COR-L47 (cell line): ENCODE data around the gene ABLIM1.
"Not testable (repeated sequence)": the region's sequence is repeated elsewhere in the genome, so short reads cannot be mapped to it uniquely, and the experiment has no call there.

Experiments used
- DNase-seq: peaks from one replicate; lab custom pipeline; 2025; lab: John Stamatoyannopoulos, UW

The ABLIM1 gene

DNA sequence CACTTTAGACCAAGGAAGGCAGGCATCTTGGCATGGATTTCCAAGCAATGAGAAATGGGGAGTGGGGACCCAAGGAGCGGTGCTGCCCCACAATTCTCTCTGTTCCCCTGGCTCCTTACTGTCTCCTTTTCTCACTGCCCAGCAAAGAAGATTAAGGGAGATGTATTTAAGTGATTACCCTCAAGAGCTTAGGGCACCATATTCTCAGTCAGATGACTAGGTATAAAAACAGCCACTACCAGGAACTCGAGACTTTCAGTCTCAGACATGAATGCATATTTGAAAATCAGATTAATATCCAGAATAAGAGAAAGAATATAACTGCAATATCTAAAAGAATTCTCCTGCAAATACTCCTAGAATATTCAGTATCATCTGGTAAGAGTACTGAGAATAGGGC is at the start of gene ABLIM1:
TSS of gene ABLIM1 (minus strand) at position 101 of the 400 bp plus-strand sequence. CDS start at position 26, 75 bp downstream.
- no peak for DNase-seq

- no peak for DNase-seq
These were observed 48.5 kb upstream of the ABLIM1 start for GRCh38 chr10:114706458-114707055.

GRCh38 chr10:114704679-114705078 is 46.6 kb upstream of the ABLIM1 start:
- no peak for DNase-seq

GRCh38 chr10:114703377-114704107 is 45.5 kb upstream of the ABLIM1 start:
- DNase-seq: no peak

DNA sequence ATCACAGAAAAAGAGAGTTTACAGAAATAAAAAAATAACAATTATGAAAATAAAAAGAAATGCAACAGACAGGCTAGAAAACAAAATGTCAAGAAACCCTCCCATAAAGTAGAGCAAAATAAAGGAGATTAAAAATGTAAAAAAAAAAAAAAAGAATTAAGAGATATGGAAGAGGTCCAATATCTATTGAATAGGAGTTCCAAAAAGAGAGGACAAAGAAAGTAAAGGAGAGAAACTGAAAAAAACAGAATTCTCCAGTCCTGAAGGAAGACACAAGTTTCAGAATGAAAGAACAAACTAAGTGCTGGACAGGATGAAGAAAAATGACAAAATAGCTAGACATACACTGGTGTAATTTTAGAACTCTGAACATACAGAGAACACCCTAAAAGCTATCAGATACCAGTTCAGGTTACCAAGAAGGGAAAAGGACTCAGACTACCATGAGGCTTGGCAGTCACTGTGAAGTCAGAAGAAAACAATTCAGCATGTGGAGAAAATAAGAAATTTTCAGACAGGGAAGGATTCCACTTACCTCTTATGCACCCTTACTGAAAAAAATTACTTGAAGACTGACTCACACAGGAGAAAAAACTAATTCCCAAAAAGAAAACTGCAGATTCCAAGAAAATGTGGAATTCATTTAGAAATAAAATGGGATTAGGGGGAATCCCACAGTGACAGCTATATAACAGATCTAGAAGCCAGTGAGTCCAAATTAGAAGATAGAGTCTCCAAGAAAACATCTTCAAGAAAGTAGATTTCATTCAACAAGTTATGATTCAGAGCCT is 40.4 kb upstream of the ABLIM1 start:
- no peak for DNase-seq

GRCh38 chr10:114697061-114697598 is 39.1 kb upstream of the ABLIM1 start:
- no peak for DNase-seq

- DNase-seq: not testable (repeated sequence)
These were observed 38.2 kb upstream of the ABLIM1 start for GRCh38 chr10:114696301-114696700.

DNA sequence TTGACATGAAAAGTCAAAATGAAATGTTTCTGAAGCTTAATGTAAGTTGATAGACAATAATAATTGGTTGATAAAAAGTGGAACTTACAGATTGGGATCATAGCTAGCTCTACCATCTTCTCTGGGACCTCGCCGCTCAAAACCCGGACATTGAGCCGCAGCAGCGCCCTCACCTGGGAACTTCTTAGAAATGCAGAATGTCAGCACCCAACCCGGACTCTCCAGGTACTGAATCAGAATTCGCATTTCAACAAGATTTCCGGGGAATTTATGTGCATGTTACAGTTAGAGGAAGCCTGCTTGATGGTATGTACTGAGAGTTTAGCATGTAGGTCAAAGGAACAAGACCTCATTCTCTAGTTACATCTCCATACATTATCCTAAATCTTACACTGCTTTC is 36.7 kb upstream of the ABLIM1 start:
- DNase-seq: no peak

GRCh38 chr10:114694062-114694461 is 36.0 kb upstream of the ABLIM1 start:
- no peak for DNase-seq

DNA sequence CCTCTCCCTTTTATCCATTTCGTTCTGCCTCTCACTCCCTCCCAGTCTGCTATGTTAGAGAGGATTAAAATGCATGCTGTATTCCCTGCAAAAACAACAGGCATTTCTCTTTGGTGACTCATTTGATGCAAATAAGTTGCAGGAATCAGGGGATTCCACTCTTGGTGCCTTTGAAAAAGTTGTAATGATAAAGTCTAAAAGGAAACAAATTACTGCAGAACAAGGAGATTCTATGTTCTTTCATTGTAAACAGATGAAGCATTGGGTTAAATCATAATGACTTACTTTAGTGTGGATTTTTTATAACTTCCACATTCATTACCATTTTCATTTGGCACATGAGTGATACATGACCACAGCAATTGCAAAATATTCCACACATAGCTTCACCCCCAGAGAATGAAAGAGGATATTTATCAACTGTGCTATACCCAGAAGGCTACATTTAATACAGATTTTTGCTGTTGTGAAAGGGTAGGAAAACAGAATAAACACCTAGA is 33.4 kb upstream of the ABLIM1 start:
- no peak for DNase-seq

GRCh38 chr10:114688786-114689185 is 30.7 kb upstream of the ABLIM1 start:
- DNase-seq: no peak

- DNase-seq: no peak
These were observed 29.4 kb upstream of the ABLIM1 start for GRCh38 chr10:114687459-114687858.

DNA sequence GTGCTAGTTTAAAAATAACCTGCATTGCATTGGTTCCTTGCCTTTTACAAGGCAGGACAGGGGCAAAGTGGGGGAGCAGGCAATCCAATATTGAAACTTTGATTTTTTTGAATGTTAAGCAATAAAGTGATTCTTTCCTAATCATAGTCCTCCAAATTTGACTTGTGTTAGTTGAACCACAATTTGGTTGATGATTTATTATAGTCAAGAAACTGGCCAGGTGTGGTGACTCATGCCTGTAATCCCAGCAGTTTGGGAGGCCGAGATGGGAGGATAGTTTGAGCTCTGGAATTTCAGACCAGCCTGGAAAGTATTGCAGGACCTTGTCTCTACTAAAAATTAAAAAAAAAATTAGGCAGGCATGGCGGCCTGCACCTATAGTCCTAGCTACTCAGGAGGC is 27.9 kb upstream of the ABLIM1 start:
- no peak for DNase-seq

DNA sequence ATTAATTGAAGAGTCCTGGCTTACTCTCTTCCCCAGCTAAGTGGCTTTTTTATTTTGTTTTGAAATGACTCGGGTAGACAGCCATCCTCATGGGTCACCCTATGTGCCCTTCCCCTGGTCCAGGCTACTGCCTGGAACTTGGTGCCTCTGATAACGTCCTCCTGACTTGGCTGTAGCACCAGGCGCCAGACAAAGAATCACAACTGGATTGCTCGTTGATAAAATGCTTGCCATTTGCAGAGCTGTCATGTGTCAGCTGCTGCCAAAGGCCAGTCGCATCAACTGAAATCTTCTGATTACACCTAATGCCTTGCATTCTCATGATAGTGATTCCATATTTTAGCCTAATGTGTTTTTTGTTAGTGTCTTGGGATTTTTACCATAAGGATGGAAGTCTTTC is 27.4 kb upstream of the ABLIM1 start:
- no peak for DNase-seq

- DNase-seq: no peak
These were observed 26.7 kb upstream of the ABLIM1 start for GRCh38 chr10:114684822-114685209.

GRCh38 chr10:114684084-114684821 is 26.2 kb upstream of the ABLIM1 start:
- DNase-seq: no peak

DNA sequence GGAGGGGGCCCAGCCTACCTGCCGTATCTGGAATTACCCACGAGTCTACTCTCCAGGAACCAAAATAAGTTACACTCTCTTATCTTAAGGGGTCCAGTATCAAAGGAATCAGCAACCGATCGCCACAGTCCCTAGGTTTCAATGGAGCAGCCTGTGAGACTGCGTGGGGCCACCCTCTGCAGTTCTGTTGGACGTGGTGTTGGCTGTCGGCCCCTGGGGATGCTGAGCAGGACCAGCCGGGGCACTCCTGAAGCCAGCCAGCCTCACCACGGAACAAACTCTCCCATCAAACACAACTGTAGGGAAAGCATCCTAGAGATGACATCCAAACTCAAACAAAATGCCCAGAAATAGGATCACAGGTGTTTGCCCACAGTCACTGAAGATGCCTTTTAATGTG is 25.5 kb upstream of the ABLIM1 start:
- no peak for DNase-seq

DNA sequence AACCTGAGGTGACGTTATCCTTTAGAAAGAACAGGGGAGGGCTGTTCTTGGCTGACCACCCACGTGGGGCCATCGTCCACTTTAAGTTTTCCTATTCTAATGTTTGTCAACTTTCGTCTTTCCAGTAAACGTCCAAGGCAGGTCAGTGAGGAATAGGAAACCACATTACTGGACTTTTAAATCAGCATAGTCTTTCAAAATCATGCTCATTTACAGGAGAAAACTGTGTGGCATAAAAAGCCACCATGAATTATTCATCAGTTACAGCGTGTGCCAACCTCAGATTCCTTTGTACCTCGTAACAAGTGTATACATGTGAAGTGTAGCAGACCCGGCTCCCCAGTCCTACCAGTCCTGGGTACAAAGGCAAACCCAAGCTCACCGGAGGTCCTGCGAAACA is 25.1 kb upstream of the ABLIM1 start:
- no peak for DNase-seq

GRCh38 chr10:114682532-114682931 is 24.5 kb upstream of the ABLIM1 start:
- no peak for DNase-seq

DNA sequence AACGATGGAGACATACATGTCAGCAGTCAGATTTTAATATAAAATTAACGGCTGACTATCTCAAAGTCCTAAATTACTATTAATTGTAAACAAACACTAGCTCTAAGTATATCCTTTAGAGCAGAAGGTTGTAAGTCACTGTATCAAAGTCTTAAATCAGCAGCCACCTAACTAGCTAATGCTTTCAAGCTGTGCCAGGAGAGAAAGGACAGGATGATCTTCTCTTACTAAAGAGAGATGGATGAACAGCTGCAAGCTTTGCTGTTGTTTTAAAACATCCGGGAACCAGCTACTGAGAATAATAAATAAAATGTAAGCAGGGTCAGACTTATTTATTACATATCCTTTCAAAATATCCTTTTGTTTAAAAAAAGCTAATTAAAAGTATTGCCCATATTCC is 24.0 kb upstream of the ABLIM1 start:
- no peak for DNase-seq

GRCh38 chr10:114681542-114681941 is 23.5 kb upstream of the ABLIM1 start:
- no peak for DNase-seq

GRCh38 chr10:114680543-114681117 is 22.6 kb upstream of the ABLIM1 start:
- no peak for DNase-seq
